Measurements from ENCODE around the gene MICU2. TPM values are rescaled to one million over a fixed set of nuclear protein-coding genes. Genes with fewer than 3 reads are reported as not detected.
"Not testable (repeated sequence)": the region's sequence is repeated elsewhere in the genome, so short reads cannot be mapped to it uniquely, and the experiment has no call there.

Gene MICU2
- total RNA-seq, 1 experiment from 2014 or later: 21.8 TPM

DNA sequence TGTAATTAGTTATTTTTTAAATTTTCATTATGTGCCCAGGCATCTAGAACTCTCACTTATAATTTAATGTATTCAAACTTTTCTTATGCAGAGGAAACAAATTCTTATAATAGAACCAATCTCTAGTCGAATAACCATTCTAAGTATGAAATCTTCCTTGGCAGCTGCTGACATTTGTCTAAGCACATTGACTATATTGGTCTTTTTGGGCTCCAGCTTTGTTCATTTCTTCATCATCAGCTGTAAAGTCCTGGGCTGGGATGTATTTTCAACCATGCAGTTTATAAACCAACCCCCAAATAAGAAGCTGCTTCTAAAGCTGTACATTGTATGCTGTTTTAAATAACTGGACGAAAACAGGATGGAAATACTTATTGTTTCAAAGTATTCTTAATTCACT, 2.3 kb upstream of the MICU2 start:
- no peaks in the 10 kb centered on the region for H3K9me3 Mint-ChIP-seq (ENCODE audit: unreplicated experiment)
- H3K4me1 Mint-ChIP-seq (ENCODE audit: insufficient read depth, unreplicated experiment): peaks cover 16% of the 10 kb centered on the region
- no peak overlapping the region for H3K27ac Mint-ChIP-seq (ENCODE audit: low read depth, unreplicated experiment)
- POLR2A ChIA-PET: interaction anchor here (0.7 to 2.1 kb wide), 3 partner anchors 8 to 1109 kb away, joined by 3 to 6 read pairs (median 3); no protein-coding TSS in a partner anchor
- intact Hi-C loops (cut with micrococcal nuclease): no loop called here
- peaks cover 5% of the 10 kb centered on the region for H3K36me3 Mint-ChIP-seq (ENCODE audit: insufficient read depth, unreplicated experiment)
- DNase-seq (ENCODE audit: unreplicated experiment): no peak
- no TSS peak for BruUV-seq (replicated peaks)
- no peaks in the 10 kb centered on the region for H3K27me3 Mint-ChIP-seq (ENCODE audit: insufficient read depth, unreplicated experiment)
- no peak overlapping the region for H3K4me3 Mint-ChIP-seq (ENCODE audit: unreplicated experiment)
- TF ChIP-seq, protein P1, sequence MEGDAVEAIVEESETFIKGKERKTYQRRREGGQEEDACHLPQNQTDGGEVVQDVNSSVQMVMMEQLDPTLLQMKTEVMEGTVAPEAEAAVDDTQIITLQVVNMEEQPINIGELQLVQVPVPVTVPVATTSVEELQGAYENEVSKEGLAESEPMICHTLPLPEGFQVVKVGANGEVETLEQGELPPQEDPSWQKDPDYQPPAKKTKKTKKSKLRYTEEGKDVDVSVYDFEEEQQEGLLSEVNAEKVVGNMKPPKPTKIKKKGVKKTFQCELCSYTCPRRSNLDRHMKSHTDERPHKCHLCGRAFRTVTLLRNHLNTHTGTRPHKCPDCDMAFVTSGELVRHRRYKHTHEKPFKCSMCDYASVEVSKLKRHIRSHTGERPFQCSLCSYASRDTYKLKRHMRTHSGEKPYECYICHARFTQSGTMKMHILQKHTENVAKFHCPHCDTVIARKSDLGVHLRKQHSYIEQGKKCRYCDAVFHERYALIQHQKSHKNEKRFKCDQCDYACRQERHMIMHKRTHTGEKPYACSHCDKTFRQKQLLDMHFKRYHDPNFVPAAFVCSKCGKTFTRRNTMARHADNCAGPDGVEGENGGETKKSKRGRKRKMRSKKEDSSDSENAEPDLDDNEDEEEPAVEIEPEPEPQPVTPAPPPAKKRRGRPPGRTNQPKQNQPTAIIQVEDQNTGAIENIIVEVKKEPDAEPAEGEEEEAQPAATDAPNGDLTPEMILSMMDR (IDR thresholded peaks at IDR 0.05; ENCODE audit: unreplicated experiment): no peak
- CTCF ChIA-PET: no interaction called here

- DNase-seq (ENCODE audit: unreplicated experiment): no peak
- ChIA-PET CTCF (no interaction called here), POLR2A (no interaction called here)
- no TSS peak for BruUV-seq (replicated peaks)
- H3K4me1 Mint-ChIP-seq (ENCODE audit: insufficient read depth, unreplicated experiment): peaks cover 21% of the 10 kb centered on the region
- TF ChIP-seq, protein P1 (IDR thresholded peaks at IDR 0.05; ENCODE audit: unreplicated experiment): no peak
- H3K4me3 Mint-ChIP-seq (ENCODE audit: unreplicated experiment): no peak overlapping the region
- intact Hi-C loops (cut with micrococcal nuclease): no loop called here
- no peaks in the 10 kb centered on the region for H3K9me3 Mint-ChIP-seq (ENCODE audit: unreplicated experiment)
- H3K27ac Mint-ChIP-seq (ENCODE audit: low read depth, unreplicated experiment): no peak overlapping the region
- H3K36me3 Mint-ChIP-seq (ENCODE audit: insufficient read depth, unreplicated experiment): peaks cover 18% of the 10 kb centered on the region
- H3K27me3 Mint-ChIP-seq (ENCODE audit: insufficient read depth, unreplicated experiment): no peaks in the 10 kb centered on the region
These were observed 7.2 kb downstream of the MICU2 start for GRCh38 chr13:21596722-21597121.

DNA sequence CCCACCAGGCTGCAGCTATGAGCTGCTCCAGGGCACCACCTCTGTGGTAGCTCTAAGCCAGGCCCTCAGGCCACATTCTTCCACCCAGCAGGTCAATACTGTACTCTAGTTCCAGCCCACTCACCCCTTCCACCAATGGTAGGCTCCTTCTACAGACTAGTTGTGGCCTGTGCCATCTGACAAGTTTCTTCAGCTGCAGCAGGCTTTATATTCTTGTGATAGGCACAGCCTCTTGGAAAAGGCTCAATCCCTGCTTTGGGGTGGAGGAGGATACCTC, 8.5 kb downstream of the MICU2 start:
- ChIA-PET CTCF (no interaction called here), POLR2A (interaction anchor here (1.0 kb wide), 1 partner anchor 9 kb away, joined by 5 read pairs; no protein-coding TSS in a partner anchor)
- TF ChIP-seq, protein P1 (IDR thresholded peaks at IDR 0.05; ENCODE audit: unreplicated experiment): no peak
- no TSS peak for BruUV-seq (replicated peaks)
- Mint-ChIP-seq H3K4me3 (ENCODE audit: unreplicated experiment) (no peak overlapping the region), H3K27ac (ENCODE audit: low read depth, unreplicated experiment) (no peak overlapping the region), H3K4me1 (ENCODE audit: insufficient read depth, unreplicated experiment) (peaks cover 14% of the 10 kb centered on the region), H3K36me3 (ENCODE audit: insufficient read depth, unreplicated experiment) (peaks cover 9% of the 10 kb centered on the region), H3K9me3 (ENCODE audit: unreplicated experiment) (no peaks in the 10 kb centered on the region), H3K27me3 (ENCODE audit: insufficient read depth, unreplicated experiment) (no peaks in the 10 kb centered on the region)
- intact Hi-C loops (cut with micrococcal nuclease): no loop called here
- DNase-seq (ENCODE audit: unreplicated experiment): no peak

GRCh38 chr13:21594715-21595545, 9.0 kb downstream of the MICU2 start:
- Mint-ChIP-seq H3K27me3 (ENCODE audit: insufficient read depth, unreplicated experiment) (no peaks in the 10 kb centered on the region), H3K9me3 (ENCODE audit: unreplicated experiment) (no peaks in the 10 kb centered on the region), H3K4me3 (ENCODE audit: unreplicated experiment) (no peak overlapping the region), H3K27ac (ENCODE audit: low read depth, unreplicated experiment) (no peak overlapping the region), H3K4me1 (ENCODE audit: insufficient read depth, unreplicated experiment) (peaks cover 8% of the 10 kb centered on the region), H3K36me3 (ENCODE audit: insufficient read depth, unreplicated experiment) (peaks cover 9% of the 10 kb centered on the region)
- ChIA-PET CTCF (no interaction called here), POLR2A (interaction anchor here (1.0 to 1.3 kb wide), 2 partner anchors 8 to 9 kb away, joined by 4 to 5 read pairs; partner anchors contain the start of gene MICU2)
- TF ChIP-seq, protein P1 (IDR thresholded peaks at IDR 0.05; ENCODE audit: unreplicated experiment): no peak
- no TSS peak for BruUV-seq (replicated peaks)
- no peak for DNase-seq (ENCODE audit: unreplicated experiment)
- intact Hi-C loops (cut with micrococcal nuclease): no loop called here

DNA sequence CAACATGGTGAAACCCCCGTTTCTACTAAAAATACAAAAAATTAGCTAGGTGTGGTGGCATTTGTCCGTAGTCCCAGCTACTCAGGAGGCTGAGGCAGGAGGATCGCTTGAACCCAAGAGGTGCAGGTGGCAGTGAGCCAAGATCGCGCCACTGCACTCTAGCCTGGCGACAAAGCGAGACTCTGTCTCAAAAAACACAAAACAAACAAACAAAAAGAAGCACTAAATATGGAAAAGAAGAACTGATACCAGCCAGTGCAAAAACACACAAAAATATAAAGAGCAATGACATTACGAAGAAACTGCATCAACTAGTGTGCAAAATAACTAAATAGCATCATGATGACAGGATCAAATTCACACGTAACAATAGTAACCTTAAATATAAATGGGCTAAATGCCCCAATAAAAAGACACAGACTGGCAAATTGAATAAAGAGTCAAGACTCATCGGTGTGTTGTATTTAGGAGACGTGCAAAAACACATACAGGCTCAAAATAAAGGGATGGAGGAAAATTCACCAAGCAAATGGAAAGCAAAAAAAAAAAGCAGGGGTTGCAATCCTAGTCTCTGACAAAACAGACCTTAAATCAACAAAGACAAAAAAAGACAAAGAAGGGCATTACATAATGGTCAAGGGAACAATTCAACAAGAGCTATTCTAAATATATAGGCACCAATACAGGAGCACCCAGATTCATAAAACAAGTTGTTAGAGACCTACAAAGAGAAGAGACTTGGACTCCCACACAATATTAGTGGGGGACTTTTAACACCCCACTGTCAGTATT, 13.1 kb downstream of the MICU2 start:
- CTCF ChIA-PET; H3K36me3 Mint-ChIP-seq (ENCODE audit: insufficient read depth, unreplicated experiment); intact Hi-C loops (cut with micrococcal nuclease); H3K27ac Mint-ChIP-seq (ENCODE audit: low read depth, unreplicated experiment); H3K4me3 Mint-ChIP-seq (ENCODE audit: unreplicated experiment); BruUV-seq (replicated peaks); DNase-seq (ENCODE audit: unreplicated experiment); H3K4me1 Mint-ChIP-seq (ENCODE audit: insufficient read depth, unreplicated experiment); H3K27me3 Mint-ChIP-seq (ENCODE audit: insufficient read depth, unreplicated experiment); H3K9me3 Mint-ChIP-seq (ENCODE audit: unreplicated experiment): not testable (repeated sequence)
- POLR2A ChIA-PET: interaction anchor here (0.7 to 1.5 kb wide), 2 partner anchors 13 to 415 kb away, joined by 3 to 5 read pairs; partner anchors contain the start of gene MICU2
